Choroid plexus epithelial cell (primary cell): Measurements from ENCODE around the gene LY6G5C.

Experiments
- DNase-seq: peaks from one replicate; pipeline ENCODE4 v3.0.0-alpha.2; 2010; ENCODE audit warnings: low read depth
- H3K4me3 ChIP-seq: 2 replicates; pipeline ENCODE4 v1.5.1; 2011; ENCODE audit warnings: low read depth, mild to moderate bottlenecking, control low read depth, low read length, moderate library complexity
- CTCF ChIP-seq: conservative IDR thresholded peaks from 2 replicates; pipeline ENCODE4 v1.5.1; 2011; ENCODE audit warnings: low read depth, mild to moderate bottlenecking, control low read depth, inconsistent platforms, low read length, moderate library complexity

The LY6G5C gene

GRCh38 chr6:31680226-31681134, at the start of gene LY6G5C:
Gene LY6G5C (minus strand): TSS chr6:31681067. CDS start chr6:31680373, 694 bp downstream.
- peak; percentile 96 for DNase-seq
- peak within 1 kb of the TSS; percentile 61 for H3K4me3 ChIP-seq
- peak; percentile 86 for TF ChIP-seq CTCF

GRCh38 chr6:31729979-31730630, 49.2 kb upstream of the LY6G5C start:
- peak overlapping the region; percentile 80 for H3K4me3 ChIP-seq
- DNase-seq = peak; percentile 88
- TF ChIP-seq CTCF = no peak

- peak; percentile 91 for DNase-seq
- TF ChIP-seq CTCF = no peak
- H3K4me3 ChIP-seq = peak overlapping the region; percentile 80
These were observed 48.7 kb upstream of the LY6G5C start for GRCh38 chr6:31729515-31729978.

GRCh38 chr6:31728767-31729514, 48.1 kb upstream of the LY6G5C start, which contains the start of gene DDAH2:
Gene DDAH2 (minus strand): TSS chr6:31729299. CDS start chr6:31729161, 138 bp downstream.
- no peak for DNase-seq
- H3K4me3 ChIP-seq = peak within 1 kb of the TSS; percentile 80
- TF ChIP-seq CTCF = peak; percentile 52

GRCh38 chr6:31727717-31728671, 47.1 kb upstream of the LY6G5C start:
- no peak for DNase-seq
- no peak overlapping the region for H3K4me3 ChIP-seq
- TF ChIP-seq CTCF = no peak

GRCh38 chr6:31727034-31727716, 46.3 kb upstream of the LY6G5C start:
- no peak for DNase-seq
- no peak for TF ChIP-seq CTCF

More at GRCh38 chr6:31727034-31727716, 46.3 kb upstream of the LY6G5C start:
- no peak overlapping the region for H3K4me3 ChIP-seq
